ENCODE data around the gene ZDHHC18.
"Not testable (repeated sequence)": the region's sequence is repeated elsewhere in the genome, so short reads cannot be mapped to it uniquely, and the experiment has no call there.

The ZDHHC18 gene

GRCh38 chr1:26792924-26793323 is 33.6 kb upstream of the ZDHHC18 start:
- DNase-seq, result no peak

- DNase-seq, result no peak
Measured at GRCh38 chr1:26794391-26794790, 32.1 kb upstream of the ZDHHC18 start.

GRCh38 chr1:26797627-26798026 is 28.9 kb upstream of the ZDHHC18 start:
- no peak for DNase-seq

GRCh38 chr1:26799479-26800142 is 26.9 kb upstream of the ZDHHC18 start:
- no peak for DNase-seq

GRCh38 chr1:26803932-26804331 is 22.6 kb upstream of the ZDHHC18 start:
- not testable (repeated sequence) for DNase-seq

GRCh38 chr1:26810105-26810504 is 16.4 kb upstream of the ZDHHC18 start:
- DNase-seq, result peak; percentile 91

- peak; percentile 30 for DNase-seq
Measured at GRCh38 chr1:26811057-26811456, 15.4 kb upstream of the ZDHHC18 start.

- no peak for DNase-seq
Measured at GRCh38 chr1:26811708-26812107, 14.8 kb upstream of the ZDHHC18 start.

GRCh38 chr1:26814377-26814776 is 12.1 kb upstream of the ZDHHC18 start:
- no peak for DNase-seq

GRCh38 chr1:26814893-26815292 is 11.6 kb upstream of the ZDHHC18 start:
- DNase-seq, result no peak

- DNase-seq, result peak; percentile 83
Measured at GRCh38 chr1:26820784-26821269, 5.7 kb upstream of the ZDHHC18 start.

GRCh38 chr1:26822737-26823395 is 3.6 kb upstream of the ZDHHC18 start:
- peak; percentile 16 for DNase-seq

- DNase-seq, result no peak
Measured at GRCh38 chr1:26824731-26825130, 1.8 kb upstream of the ZDHHC18 start.

GRCh38 chr1:26827106-26827604 is 667 bp downstream of the ZDHHC18 start:
- no peak for DNase-seq

- no peak for DNase-seq
Measured at GRCh38 chr1:26827663-26828062, 1.2 kb downstream of the ZDHHC18 start.

- DNase-seq, result peak; percentile 28
Measured at GRCh38 chr1:26828411-26828991, 2.0 kb downstream of the ZDHHC18 start.

GRCh38 chr1:26829184-26829911 is 2.9 kb downstream of the ZDHHC18 start:
- no peak for DNase-seq

- DNase-seq, result no peak
Measured at GRCh38 chr1:26831059-26831458, 4.6 kb downstream of the ZDHHC18 start.

GRCh38 chr1:26831546-26832248 is 5.2 kb downstream of the ZDHHC18 start:
- DNase-seq, result no peak

- no peak for DNase-seq
Measured at GRCh38 chr1:26832249-26832960, 5.9 kb downstream of the ZDHHC18 start.

GRCh38 chr1:26833432-26834405 is 7.2 kb downstream of the ZDHHC18 start:
- DNase-seq, result peak; percentile 90
